GM12878 (cell line): ENCODE measurements around the gene GNB2. TPM values are rescaled to one million over a fixed set of nuclear protein-coding genes. Genes with fewer than 3 reads are reported as not detected.

Source experiments
- BMI1 ChIP-seq: fragments of 450-650 bp; IDR thresholded peaks from 2 replicates; pipeline ENCODE4 v1.6.1; 2016; ENCODE audit warnings: mild to moderate bottlenecking, moderate library complexity, borderline replicate concordance
- CHD4 ChIP-seq: fragments of 200-600 bp; sonication (generic); IDR thresholded peaks from 2 replicates; pipeline ENCODE4 v1.6.1; 2016; ENCODE audit warnings: mild to moderate bottlenecking
- HDAC6 ChIP-seq: fragments of 200-600 bp; sonication (generic); IDR thresholded peaks from one replicate; pipeline ENCODE4 v1.8.0; 2017; ENCODE audit warnings: antibody characterized with exemption; ENCODE audit not compliant: unreplicated experiment
- IRF4 ChIP-seq: IDR thresholded peaks from 2 replicates; pipeline ENCODE4 v1.6.1; 2011; ENCODE audit warnings: low read depth, low read length
- NR2C1 ChIP-seq: fragments of 450-650 bp; IDR thresholded peaks from 2 replicates; pipeline ENCODE4 v1.6.1; 2017; ENCODE audit warnings: antibody characterized with exemption, mild to moderate bottlenecking, moderate library complexity
- POLR2A ChIP-seq: IDR thresholded peaks from 2 replicates; pipeline ENCODE4 v1.6.1; 2011; ENCODE audit warnings: low read depth, mild to moderate bottlenecking, low read length
- RUNX3 ChIP-seq: IDR thresholded peaks from 2 replicates; pipeline ENCODE4 v1.6.1; 2012; ENCODE audit warnings: low read length, inconsistent platforms
- SMARCA5 ChIP-seq: fragments of 450-650 bp; IDR thresholded peaks from 2 replicates; pipeline ENCODE4 v1.6.1; 2017; ENCODE audit warnings: mild to moderate bottlenecking
- ZNF207 ChIP-seq: fragments of 450-650 bp; IDR thresholded peaks from 2 replicates; pipeline ENCODE4 v1.6.1; 2014; ENCODE audit warnings: antibody characterized with exemption, mild to moderate bottlenecking, borderline replicate concordance
- ZNF274 ChIP-seq: IDR thresholded peaks from one replicate; pipeline ENCODE4 v1.8.0; 2011; ENCODE audit not compliant: insufficient read length, insufficient read depth
- ZNF622 ChIP-seq: fragments of 450-650 bp; IDR thresholded peaks from 2 replicates; pipeline ENCODE4 v1.6.1; 2017; ENCODE audit warnings: mild to moderate bottlenecking, inconsistent platforms
- polyA plus RNA-seq, 11 experiments: library from polyadenylated mRNA; depleted of rRNA in 4 of 11; unstranded in 6 of 11; stranded (reverse) in 5 of 11; fragments of >200 nt; fragmentation: Nextera tagmentation in 4 of 11; fragmentation: Illumina TruSeq in 1 of 11; extraction: Ambion mirVana in 4 of 11; extraction: Trizol in 1 of 11; gene quantifications; 1 replicate in 1 of 11; 2 replicates in 10 of 11; pipeline versions ENCODE4 v1.2.1 to v1.2.3, GENCODE V29; 2011 to 2016; ENCODE audit warnings: inconsistent platforms in 2 of 11, missing spikeins in 2 of 11, low read depth in 1 of 11
- total RNA-seq, 4 experiments: library from RNA; depleted of rRNA in 3 of 4; stranded (reverse); fragments of >200 nt in 3 of 4; fragmentation: Illumina TruSeq in 1 of 4; extraction: Trizol in 1 of 4; gene quantifications; 2 replicates each; pipeline versions ENCODE4 v1.2.1 to v1.2.3, GENCODE V29; 2013 to 2021
- TF ChIP-seq, protein P1 (sequence below): fragments of 450-650 bp; IDR thresholded peaks from 2 replicates; pipeline ENCODE4 v1.6.1; 2018; ENCODE audit warnings: mild to moderate bottlenecking, low read depth, moderate library complexity; ENCODE audit not compliant: partially characterized antibody
- TF ChIP-seq, protein P2 (sequence below): fragments of 150-350 bp; IDR thresholded peaks from 2 replicates; pipeline ENCODE4 v1.6.1; 2016; ENCODE audit warnings: low read depth, low read length
- TF ChIP-seq, protein P3 (sequence below): fragments of 450-650 bp; IDR thresholded peaks from 2 replicates; pipeline ENCODE4 v1.6.1; 2018; ENCODE audit warnings: borderline replicate concordance, mild to moderate bottlenecking; ENCODE audit not compliant: partially characterized antibody
- TF ChIP-seq, protein P4 (sequence below): fragments of 450-650 bp; IDR thresholded peaks from 2 replicates; pipeline ENCODE4 v1.6.1; 2016; ENCODE audit warnings: mild to moderate bottlenecking
- TF ChIP-seq, protein P5 (sequence below): fragments of 450-650 bp; formaldehyde crosslinking; IDR thresholded peaks from 2 replicates; pipeline ENCODE4 v1.4.0; 2022; ENCODE audit warnings: mild to moderate bottlenecking, moderate library complexity

The GNB2 gene
- total and polyA plus RNA-seq, 10 of the 15 experiments (the other 5 are each of a cell fraction or from before 2014, with no cell fraction given), result 0.35 to 175 (median 59.7) TPM

DNA sequence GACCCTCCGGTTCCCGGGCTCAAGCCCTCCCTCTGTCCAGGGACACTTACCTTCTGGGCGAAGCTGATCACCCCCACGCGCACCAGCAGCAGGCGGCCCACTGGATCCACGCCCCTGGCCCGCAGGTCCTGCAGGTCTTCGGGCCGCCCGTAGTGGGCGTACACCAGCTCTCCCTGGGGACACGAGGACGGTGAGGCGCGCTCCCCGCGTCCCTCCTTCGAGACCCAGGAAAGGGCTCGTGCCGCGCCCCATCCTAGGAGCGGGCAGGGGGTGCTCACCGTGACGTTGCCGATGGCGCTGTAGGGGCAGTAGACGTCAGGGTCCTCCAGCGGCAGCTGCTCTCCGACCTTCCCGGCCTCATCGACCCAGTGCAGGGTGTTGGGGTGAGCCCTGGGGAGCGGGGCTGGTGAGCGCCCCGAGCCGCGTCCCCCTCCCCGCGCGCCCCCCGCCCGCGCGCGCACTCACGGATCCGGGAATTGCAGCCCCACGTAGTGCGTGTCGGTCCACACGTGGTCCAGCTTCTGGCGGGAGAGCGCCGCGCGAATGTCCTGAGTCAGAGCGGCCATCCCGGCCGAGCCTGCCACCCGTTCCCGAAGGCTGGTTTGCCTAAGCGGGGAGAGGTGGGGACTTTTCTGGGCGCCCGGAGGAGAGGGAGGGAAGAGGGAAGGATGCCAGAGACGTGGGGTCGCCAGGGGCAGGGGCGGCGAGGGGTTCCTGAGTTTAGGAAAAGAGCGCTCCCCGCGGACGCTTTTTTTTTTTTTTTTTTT is 40.4 kb upstream of the GNB2 start (continued):
- TF ChIP-seq, protein P1, sequence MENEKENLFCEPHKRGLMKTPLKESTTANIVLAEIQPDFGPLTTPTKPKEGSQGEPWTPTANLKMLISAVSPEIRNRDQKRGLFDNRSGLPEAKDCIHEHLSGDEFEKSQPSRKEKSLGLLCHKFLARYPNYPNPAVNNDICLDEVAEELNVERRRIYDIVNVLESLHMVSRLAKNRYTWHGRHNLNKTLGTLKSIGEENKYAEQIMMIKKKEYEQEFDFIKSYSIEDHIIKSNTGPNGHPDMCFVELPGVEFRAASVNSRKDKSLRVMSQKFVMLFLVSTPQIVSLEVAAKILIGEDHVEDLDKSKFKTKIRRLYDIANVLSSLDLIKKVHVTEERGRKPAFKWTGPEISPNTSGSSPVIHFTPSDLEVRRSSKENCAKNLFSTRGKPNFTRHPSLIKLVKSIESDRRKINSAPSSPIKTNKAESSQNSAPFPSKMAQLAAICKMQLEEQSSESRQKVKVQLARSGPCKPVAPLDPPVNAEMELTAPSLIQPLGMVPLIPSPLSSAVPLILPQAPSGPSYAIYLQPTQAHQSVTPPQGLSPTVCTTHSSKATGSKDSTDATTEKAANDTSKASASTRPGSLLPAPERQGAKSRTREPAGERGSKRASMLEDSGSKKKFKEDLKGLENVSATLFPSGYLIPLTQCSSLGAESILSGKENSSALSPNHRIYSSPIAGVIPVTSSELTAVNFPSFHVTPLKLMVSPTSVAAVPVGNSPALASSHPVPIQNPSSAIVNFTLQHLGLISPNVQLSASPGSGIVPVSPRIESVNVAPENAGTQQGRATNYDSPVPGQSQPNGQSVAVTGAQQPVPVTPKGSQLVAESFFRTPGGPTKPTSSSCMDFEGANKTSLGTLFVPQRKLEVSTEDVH, result no peak
- TF ChIP-seq ZNF274 (no peak), NR2C1 (no peak), CHD4 (no peak), HDAC6 (no peak), SMARCA5 (no peak), RUNX3 (no peak), ZNF622 (no peak), ZNF207 (no peak), POLR2A (peak; percentile 70), IRF4 (no peak), BMI1 (no peak)
- TF ChIP-seq, protein P2, sequence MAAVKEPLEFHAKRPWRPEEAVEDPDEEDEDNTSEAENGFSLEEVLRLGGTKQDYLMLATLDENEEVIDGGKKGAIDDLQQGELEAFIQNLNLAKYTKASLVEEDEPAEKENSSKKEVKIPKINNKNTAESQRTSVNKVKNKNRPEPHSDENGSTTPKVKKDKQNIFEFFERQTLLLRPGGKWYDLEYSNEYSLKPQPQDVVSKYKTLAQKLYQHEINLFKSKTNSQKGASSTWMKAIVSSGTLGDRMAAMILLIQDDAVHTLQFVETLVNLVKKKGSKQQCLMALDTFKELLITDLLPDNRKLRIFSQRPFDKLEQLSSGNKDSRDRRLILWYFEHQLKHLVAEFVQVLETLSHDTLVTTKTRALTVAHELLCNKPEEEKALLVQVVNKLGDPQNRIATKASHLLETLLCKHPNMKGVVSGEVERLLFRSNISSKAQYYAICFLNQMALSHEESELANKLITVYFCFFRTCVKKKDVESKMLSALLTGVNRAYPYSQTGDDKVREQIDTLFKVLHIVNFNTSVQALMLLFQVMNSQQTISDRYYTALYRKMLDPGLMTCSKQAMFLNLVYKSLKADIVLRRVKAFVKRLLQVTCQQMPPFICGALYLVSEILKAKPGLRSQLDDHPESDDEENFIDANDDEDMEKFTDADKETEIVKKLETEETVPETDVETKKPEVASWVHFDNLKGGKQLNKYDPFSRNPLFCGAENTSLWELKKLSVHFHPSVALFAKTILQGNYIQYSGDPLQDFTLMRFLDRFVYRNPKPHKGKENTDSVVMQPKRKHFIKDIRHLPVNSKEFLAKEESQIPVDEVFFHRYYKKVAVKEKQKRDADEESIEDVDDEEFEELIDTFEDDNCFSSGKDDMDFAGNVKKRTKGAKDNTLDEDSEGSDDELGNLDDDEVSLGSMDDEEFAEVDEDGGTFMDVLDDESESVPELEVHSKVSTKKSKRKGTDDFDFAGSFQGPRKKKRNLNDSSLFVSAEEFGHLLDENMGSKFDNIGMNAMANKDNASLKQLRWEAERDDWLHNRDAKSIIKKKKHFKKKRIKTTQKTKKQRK, result no peak
- TF ChIP-seq, protein P3, sequence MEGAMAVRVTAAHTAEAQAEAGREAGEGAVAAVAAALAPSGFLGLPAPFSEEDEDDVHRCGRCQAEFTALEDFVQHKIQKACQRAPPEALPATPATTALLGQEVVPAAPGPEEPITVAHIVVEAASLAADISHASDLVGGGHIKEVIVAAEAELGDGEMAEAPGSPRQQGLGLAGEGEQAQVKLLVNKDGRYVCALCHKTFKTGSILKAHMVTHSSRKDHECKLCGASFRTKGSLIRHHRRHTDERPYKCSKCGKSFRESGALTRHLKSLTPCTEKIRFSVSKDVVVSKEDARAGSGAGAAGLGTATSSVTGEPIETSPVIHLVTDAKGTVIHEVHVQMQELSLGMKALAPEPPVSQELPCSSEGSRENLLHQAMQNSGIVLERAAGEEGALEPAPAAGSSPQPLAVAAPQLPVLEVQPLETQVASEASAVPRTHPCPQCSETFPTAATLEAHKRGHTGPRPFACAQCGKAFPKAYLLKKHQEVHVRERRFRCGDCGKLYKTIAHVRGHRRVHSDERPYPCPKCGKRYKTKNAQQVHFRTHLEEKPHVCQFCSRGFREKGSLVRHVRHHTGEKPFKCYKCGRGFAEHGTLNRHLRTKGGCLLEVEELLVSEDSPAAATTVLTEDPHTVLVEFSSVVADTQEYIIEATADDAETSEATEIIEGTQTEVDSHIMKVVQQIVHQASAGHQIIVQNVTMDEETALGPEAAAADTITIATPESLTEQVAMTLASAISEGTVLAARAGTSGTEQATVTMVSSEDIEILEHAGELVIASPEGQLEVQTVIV, result no peak
- TF ChIP-seq, protein P4, sequence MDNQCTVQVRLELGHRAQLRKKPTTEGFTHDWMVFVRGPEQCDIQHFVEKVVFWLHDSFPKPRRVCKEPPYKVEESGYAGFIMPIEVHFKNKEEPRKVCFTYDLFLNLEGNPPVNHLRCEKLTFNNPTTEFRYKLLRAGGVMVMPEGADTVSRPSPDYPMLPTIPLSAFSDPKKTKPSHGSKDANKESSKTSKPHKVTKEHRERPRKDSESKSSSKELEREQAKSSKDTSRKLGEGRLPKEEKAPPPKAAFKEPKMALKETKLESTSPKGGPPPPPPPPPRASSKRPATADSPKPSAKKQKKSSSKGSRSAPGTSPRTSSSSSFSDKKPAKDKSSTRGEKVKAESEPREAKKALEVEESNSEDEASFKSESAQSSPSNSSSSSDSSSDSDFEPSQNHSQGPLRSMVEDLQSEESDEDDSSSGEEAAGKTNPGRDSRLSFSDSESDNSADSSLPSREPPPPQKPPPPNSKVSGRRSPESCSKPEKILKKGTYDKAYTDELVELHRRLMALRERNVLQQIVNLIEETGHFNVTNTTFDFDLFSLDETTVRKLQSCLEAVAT, result no peak
- TF ChIP-seq, protein P5, sequence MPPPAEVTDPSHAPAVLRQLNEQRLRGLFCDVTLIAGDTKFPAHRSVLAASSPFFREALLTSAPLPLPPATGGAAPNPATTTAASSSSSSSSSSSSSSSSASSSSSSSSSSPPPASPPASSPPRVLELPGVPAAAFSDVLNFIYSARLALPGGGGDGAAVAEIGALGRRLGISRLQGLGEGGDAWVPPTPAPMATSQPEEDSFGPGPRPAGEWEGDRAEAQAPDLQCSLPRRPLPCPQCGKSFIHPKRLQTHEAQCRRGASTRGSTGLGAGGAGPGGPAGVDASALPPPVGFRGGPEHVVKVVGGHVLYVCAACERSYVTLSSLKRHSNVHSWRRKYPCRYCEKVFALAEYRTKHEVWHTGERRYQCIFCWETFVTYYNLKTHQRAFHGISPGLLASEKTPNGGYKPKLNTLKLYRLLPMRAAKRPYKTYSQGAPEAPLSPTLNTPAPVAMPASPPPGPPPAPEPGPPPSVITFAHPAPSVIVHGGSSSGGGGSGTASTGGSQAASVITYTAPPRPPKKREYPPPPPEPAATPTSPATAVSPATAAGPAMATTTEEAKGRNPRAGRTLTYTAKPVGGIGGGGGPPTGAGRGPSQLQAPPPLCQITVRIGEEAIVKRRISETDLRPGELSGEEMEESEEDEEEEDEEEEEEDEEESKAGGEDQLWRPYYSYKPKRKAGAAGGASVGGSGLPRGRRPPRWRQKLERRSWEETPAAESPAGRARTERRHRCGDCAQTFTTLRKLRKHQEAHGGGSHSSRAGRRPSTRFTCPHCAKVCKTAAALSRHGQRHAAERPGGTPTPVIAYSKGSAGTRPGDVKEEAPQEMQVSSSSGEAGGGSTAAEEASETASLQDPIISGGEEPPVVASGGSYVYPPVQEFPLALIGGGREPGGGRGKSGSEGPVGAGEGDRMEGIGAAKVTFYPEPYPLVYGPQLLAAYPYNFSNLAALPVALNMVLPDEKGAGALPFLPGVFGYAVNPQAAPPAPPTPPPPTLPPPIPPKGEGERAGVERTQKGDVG, result no peak
